ENCODE measurements around the gene TMEM214. TPM values are rescaled to one million over a fixed set of nuclear protein-coding genes. Genes with fewer than 3 reads are reported as not detected.

TMEM214 gene
- total and polyA plus RNA-seq, 2 of the 8 experiments (the other 6 are each of a cell fraction or from before 2014, with no cell fraction given), result 49.7 to 71.0 TPM

- Histone ChIP-seq H3K56ac (replicated peaks; ENCODE audit: insufficient read length, low read depth, low read length) (peak overlapping the region; percentile 18), H2BK15ac (ENCODE audit: low read length) (no peak overlapping the region), H4K20me1 (replicated peaks in 1 of 2; ENCODE audit: control insufficient read depth in 1 of 2, insufficient read depth in 2 of 2, low read length in 2 of 2) (peaks cover 0 to 6% of the 10 kb centered on the region in 2 experiments), H3K36me3 (ENCODE audit: control insufficient read depth in 2 of 4, insufficient read depth in 4 of 4, low read length in 3 of 4) (peaks cover 10 to 27% (median 16%) of the 10 kb centered on the region in 4 experiments; a peak in 7 of 8 replicates), H3K23me2 (ENCODE audit: low read depth, low read length) (peaks cover 14% of the 10 kb centered on the region; the same call in 1 of the 2 replicates), H3K23ac (ENCODE audit: insufficient read length) (no peak overlapping the region), H3K4me1 (replicated peaks in 1 of 4; ENCODE audit: control insufficient read depth in 3 of 4, insufficient read depth in 4 of 4, low read length in 3 of 4) (peaks cover 0 to 7% (median 4%) of the 10 kb centered on the region in 4 experiments; a peak in 5 of 7 replicates), H4K8ac (ENCODE audit: extremely low read depth, insufficient read depth, low read length) (peak overlapping the region; percentile 43; the same call in 1 of the 2 replicates), H3K79me1 (ENCODE audit: low read depth, low read length) (peaks cover 12% of the 10 kb centered on the region; the same call in 1 of the 2 replicates), H3K4me3 (ENCODE audit: extremely low read depth in 1 of 4, insufficient read depth in 2 of 4, low read depth in 3 of 4, low read length in 4 of 4) (peak overlapping the region; percentile 82 to 99 (median 93)), H3K27me3 (replicated peaks in 1 of 4; ENCODE audit: control insufficient read depth in 3 of 4, extremely low read depth in 1 of 4, insufficient read depth in 3 of 4, low read length in 3 of 4) (0 out of 7 replicates have a peak, but pooled peaks cover 0 to 3% (median 0%) of the 10 kb centered on the region in 4 experiments), H2BK20ac (ENCODE audit: low read length) (no peak overlapping the region), H2AFZ (ENCODE audit: low read length) (no peak overlapping the region), H3K14ac (ENCODE audit: insufficient read length) (no peak overlapping the region), H2AK5ac (ENCODE audit: low read depth, low read length) (no peak overlapping the region), H2BK12ac (ENCODE audit: low read depth, low read length) (no peak overlapping the region), H3K4ac (replicated peaks; ENCODE audit: insufficient read length, low read depth, low read length) (peak overlapping the region; percentile 27), H2BK120ac (replicated peaks; ENCODE audit: low read depth, low read length) (no peak overlapping the region), H3K4me2 (ENCODE audit: insufficient read depth in 1 of 2, low read depth in 2 of 2, low read length in 2 of 2) (peak overlapping the region; percentile 85 to 99), H3K27ac (ENCODE audit: low read depth, low read length) (peak overlapping the region; percentile 11; the same call in 1 of the 2 replicates), H3K18ac (ENCODE audit: extremely low read depth, low read length) (peak overlapping the region; percentile 83; the same call in 1 of the 2 replicates), H3K9me3 (ENCODE audit: insufficient read depth in 2 of 2, low read depth in 1 of 2, low read length in 1 of 2) (no peaks in the 10 kb centered on the region), H3K9ac (replicated peaks in 1 of 4; ENCODE audit: extremely low read depth in 1 of 4, low read depth in 3 of 4, low read length in 3 of 4) (peak overlapping the region in 3 of 4 experiments; percentile 53 to 61 (median 58); a peak in 5 of 7 replicates), H3K79me2 (ENCODE audit: control insufficient read depth in 1 of 2, insufficient read depth in 2 of 2, low read length in 2 of 2) (peaks cover 0 to 12% of the 10 kb centered on the region in 2 experiments; a peak in 3 of 4 replicates), H2BK5ac (ENCODE audit: low read depth, low read length) (peak overlapping the region; percentile 66; the same call in 1 of the 2 replicates), H4K5ac (ENCODE audit: insufficient read length, low read depth, low read length) (peak overlapping the region; percentile 51), H4K91ac (replicated peaks; ENCODE audit: insufficient read length, low read length) (peak overlapping the region; percentile 70)
- DNase-seq (ENCODE audit: low read depth in 1 of 2, low spot score in 2 of 2) (peak in 1 of 2 experiments; percentile 67), FAIRE-seq (no peak)
- CTCF ChIA-PET (ENCODE audit: partially characterized antibody), result interaction anchor here (0.8 to 2.7 kb wide), 12 partner anchors 9 to 169 kb away, joined by 3 to 20 read pairs (median 6); partner anchors contain the start of genes KHK and PREB
- WGBS, 2 experiments (ENCODE audit: extremely low coverage in 1 of 2, insufficient coverage in 1 of 2, insufficient read length in 1 of 2, insufficient replicate concordance in 2 of 2, low coverage in 1 of 2, low lambda C conversion rate in 2 of 2, missing lambda C conversion rate in 1 of 2), result 4% methylated on average over 30 of the region's 34 CpGs; no CpG with 5 or more reads in 1 of the 2 experiments
- TF ChIP-seq RBBP5 (IDR thresholded peaks at IDR 0.05; ENCODE audit: borderline replicate concordance, low read depth, low read length) (peak; percentile 13; the same call in 1 of the 2 replicates), SRF (IDR thresholded peaks at IDR 0.05; ENCODE audit: low read depth, low read length) (peak; percentile 66), ASH2L (IDR thresholded peaks at IDR 0.05; ENCODE audit: low read length) (peak; percentile 48), PHF8 (conservative IDR thresholded peaks at IDR 0.05; ENCODE audit: low read depth, low read length) (peak; percentile 10; the same call in 1 of the 2 replicates), RFX5 (IDR thresholded peaks at IDR 0.05; ENCODE audit: borderline replicate concordance, low read depth, low read length) (no peak), EP300 (IDR thresholded peaks at IDR 0.05; ENCODE audit: borderline replicate concordance in 1 of 2, low read depth in 2 of 2, low read length in 2 of 2) (no peak), TCF12 (IDR thresholded peaks at IDR 0.05; ENCODE audit: low read depth, low read length) (no peak)
- POLR2A ChIA-PET (ENCODE audit: partially characterized antibody), result interaction anchor here (0.6 to 18.5 kb wide), 12 partner anchors 11 to 145 kb away, joined by 3 to 441 read pairs (median 4); partner anchors contain the start of genes ABHD1, AGBL5, CAD and TMEM214
Observed at GRCh38 chr2:27071990-27072830, 39.4 kb downstream of the TMEM214 start.

Measured in H1 (cell line).